Endothelial cell of umbilical vein (primary cell): ENCODE data around the gene SLC25A19. TPM values are rescaled to one million over a fixed set of nuclear protein-coding genes. Genes with fewer than 3 reads are reported as not detected.

Experiments
- BruUV-seq: library from RNA; stranded (reverse); fragments of 400-500 nt; replicated peaks from 2 replicates; lab custom pipeline; 2021; lab: Mats Ljungman, UMichigan
- CTCF ChIA-PET: fragments of 300-600, 350-600 bp; sonication (Branson Sonifier 250); formaldehyde crosslinking; loops from one replicate; lab custom pipeline; 2021; ENCODE audit warnings: antibody characterized with exemption, inconsistent platforms; lab: Charles Lee
- POLR2A ChIA-PET: fragments of 300-600, 350-600 bp; sonication (Branson Sonifier 250); formaldehyde crosslinking; loops from one replicate; lab custom pipeline; 2021; ENCODE audit warnings: antibody characterized with exemption, inconsistent platforms; lab: Charles Lee
- DNase-seq: peaks from one replicate; pipeline ENCODE4 v3.0.0-alpha.2; 2011; ENCODE audit warnings: low read depth, low spot score
- FAIRE-seq: peaks from 2 replicates; lab custom pipeline; 2011; peaks lifted over from hg19 to GRCh38; lab: Jason Lieb, UNC
- H2AFZ ChIP-seq: 2 replicates; pipeline ENCODE4 v1.6.0; 2012; ENCODE audit warnings: low read depth, low read length, control low read depth, inconsistent platforms
- H3K27ac ChIP-seq: 2 replicates; pipeline ENCODE4 v1.5.1; 2011; ENCODE audit warnings: low read depth, mild to moderate bottlenecking, control low read depth, low read length, moderate library complexity; ENCODE audit not compliant: insufficient read depth
- H3K27me3 ChIP-seq, 2 experiments: 2 replicates each; pipeline versions ENCODE4 v1.6.0 to v1.6.1; 2011; ENCODE audit warnings: low read length in 2 of 2, mixed read lengths in 1 of 2; ENCODE audit not compliant: control insufficient read depth in 2 of 2, insufficient read depth in 2 of 2
- H3K36me3 ChIP-seq, 2 experiments: 2 replicates in 1 of 2; 3 replicates in 1 of 2; pipeline ENCODE4 v1.5.1; 2011; ENCODE audit warnings: low read length in 2 of 2, mild to moderate bottlenecking in 1 of 2, moderate library complexity in 1 of 2; ENCODE audit not compliant: control insufficient read depth in 2 of 2, insufficient read depth in 2 of 2; ENCODE audit errors: extremely low read depth in 1 of 2
- H3K4me1 ChIP-seq: 3 replicates; pipeline ENCODE4 v1.5.1; 2011; ENCODE audit warnings: mild to moderate bottlenecking, low read length; ENCODE audit not compliant: control insufficient read depth, insufficient read depth; ENCODE audit errors: extremely low read depth
- H3K4me2 ChIP-seq: 2 replicates; pipeline ENCODE4 v1.6.1; 2011; ENCODE audit warnings: low read length, control low read depth, mixed read lengths; ENCODE audit not compliant: insufficient read depth
- H3K4me3 ChIP-seq, 3 experiments: fragments of 200-600 bp in 1 of 3; sonication (generic), shearing (Covaris generic) in 1 of 3; replicated peaks in 1 of 3; 2 replicates each; pipeline ENCODE4 v1.5.1; 2011 to 2016; ENCODE audit warnings: control low read depth in 3 of 3, low read length in 3 of 3, mild to moderate bottlenecking in 2 of 3, inconsistent platforms in 1 of 3, low read depth in 1 of 3, moderate library complexity in 1 of 3; ENCODE audit not compliant: insufficient read depth in 1 of 3
- H3K79me2 ChIP-seq: 2 replicates; pipeline ENCODE4 v1.6.0; 2012; ENCODE audit warnings: low read length, inconsistent platforms; ENCODE audit not compliant: control insufficient read depth, insufficient read depth
- H3K9ac ChIP-seq: replicated peaks from 2 replicates; pipeline ENCODE3; 2011; ENCODE audit warnings: low read length, control low read depth; ENCODE audit not compliant: insufficient read depth; ENCODE audit errors: extremely low read depth
- H3K9me1 ChIP-seq: replicated peaks from 3 replicates; pipeline ENCODE4 v1.6.0; 2011; ENCODE audit warnings: mild to moderate bottlenecking, low read length; ENCODE audit not compliant: control insufficient read depth, insufficient read depth; ENCODE audit errors: extremely low read depth
- H3K9me3 ChIP-seq: replicated peaks from 2 replicates; pipeline ENCODE4 v1.5.1; 2012; ENCODE audit warnings: low read length, inconsistent platforms; ENCODE audit not compliant: control insufficient read depth, insufficient read depth
- H4K20me1 ChIP-seq: replicated peaks from 2 replicates; pipeline ENCODE3; 2011; ENCODE audit warnings: mild to moderate bottlenecking, low read length; ENCODE audit not compliant: control insufficient read depth, insufficient read depth; ENCODE audit errors: extremely low read depth
- CTCF ChIP-seq, 2 donors: IDR thresholded peaks; 1 replicate in 1 of 2; 2 replicates in 1 of 2; pipeline ENCODE4 v1.5.1; 2011; ENCODE audit warnings: low read length in 2 of 2, mild to moderate bottlenecking in 2 of 2, moderate library complexity in 2 of 2, control low read depth in 1 of 2, inconsistent platforms in 1 of 2, low read depth in 1 of 2; ENCODE audit not compliant: insufficient read depth in 1 of 2; ENCODE audit errors: extremely low read depth in 1 of 2
- EZH2 ChIP-seq: IDR thresholded peaks from 2 replicates; pipeline ENCODE4 v1.6.1; 2012; ENCODE audit warnings: borderline replicate concordance, low read depth, mild to moderate bottlenecking, moderate library complexity, low read length, inconsistent platforms; ENCODE audit not compliant: severe bottlenecking
- GATA2 ChIP-seq: IDR thresholded peaks from 2 replicates; pipeline ENCODE4 v1.7.0; 2011; ENCODE audit warnings: low read depth, mild to moderate bottlenecking, moderate library complexity, mixed read lengths, low read length; ENCODE audit not compliant: insufficient read length, insufficient read depth
- MYC ChIP-seq: IDR thresholded peaks from one replicate; pipeline ENCODE4 v1.6.1; 2011; ENCODE audit warnings: mild to moderate bottlenecking, low read depth, low read length
- POLR2A ChIP-seq: IDR thresholded peaks from 2 replicates; pipeline ENCODE4 v1.6.1; 2012; ENCODE audit warnings: low read depth, mild to moderate bottlenecking, control low read depth, low read length
- POLR2AphosphoS5 ChIP-seq: IDR thresholded peaks from 2 replicates; pipeline ENCODE4 v1.6.1; 2012; ENCODE audit warnings: low read depth, mild to moderate bottlenecking, control low read depth, low read length, moderate library complexity; ENCODE audit not compliant: insufficient read depth
- dilution Hi-C: fragments of 300-500 bp; cut with MboI; formaldehyde crosslinking; loops from one replicate; pipeline ENCODE4 v1.15.0; 2019; ENCODE audit warnings: low sequenced_read_pairs; ENCODE audit not compliant: extremely low pct_ligation_motif_present
- intact Hi-C: fragments of 100-400 bp; cut with micrococcal nuclease; formaldehyde crosslinking; loops from one replicate; pipeline ENCODE4 v1.10.0; 2022
- polyA plus RNA-seq, 4 experiments: library from polyadenylated mRNA; depleted of rRNA in 3 of 4; stranded (reverse) in 3 of 4; unstranded in 1 of 4; fragments of >200 nt; gene quantifications; 2 replicates each; pipeline versions ENCODE4 v1.2.1 to v1.2.3, GENCODE V29; 2011 to 2012; ENCODE audit warnings: missing spikeins in 1 of 4
- total RNA-seq: library from RNA; stranded (reverse); gene quantifications from 2 replicates; pipeline ENCODE4 v1.2.3, GENCODE V29; 2021

The SLC25A19 gene
- total and polyA plus RNA-seq, 2 donors (not counting 3 experiments of a cell fraction or from before 2014, with no cell fraction given) = 20.6 to 20.9 TPM

- no peak overlapping the region for H3K9ac ChIP-seq
- H3K9me1 ChIP-seq = no peaks in the 10 kb centered on the region
- H3K9me3 ChIP-seq = no peaks in the 10 kb centered on the region
- H3K36me3 ChIP-seq = peaks cover 5 to 68% of the 10 kb centered on the region in 2 experiments
- DNase-seq (no peak), FAIRE-seq (no peak)
- H3K27me3 ChIP-seq = no peaks in the 10 kb centered on the region
- dilution Hi-C loops (no loop called here), intact Hi-C loops (loop anchor here (2.0 kb wide), 1 partner anchor 163 kb away; the partner anchor contains the start of gene GRB2)
- ChIA-PET POLR2A (interaction anchor here (0.5 kb wide), 1 partner anchor 169 kb away, joined by 3 read pairs; no protein-coding TSS in a partner anchor), CTCF (interaction anchor here (0.9 to 7.6 kb wide), 6 partner anchors 8 to 171 kb away, joined by 3 to 91 read pairs (median 4); partner anchors contain the start of gene MIF4GD)
- no peaks in the 10 kb centered on the region for H4K20me1 ChIP-seq
- H3K79me2 ChIP-seq = no peaks in the 10 kb centered on the region
- no TSS peak for BruUV-seq
- no peak overlapping the region for H3K27ac ChIP-seq
- H3K4me3 ChIP-seq = no peak overlapping the region
- H2AFZ ChIP-seq = no peak overlapping the region
- H3K4me2 ChIP-seq = no peak overlapping the region
- TF ChIP-seq MYC (no peak), GATA2 (no peak), POLR2AphosphoS5 (no peak), EZH2 (no peak)
- no peaks in the 10 kb centered on the region for H3K4me1 ChIP-seq
Measured at GRCh38 chr17:75241502-75241901, 47.7 kb downstream of the SLC25A19 start.

- Histone ChIP-seq H3K9me3 (no peaks in the 10 kb centered on the region), H3K4me1 (no peaks in the 10 kb centered on the region), H2AFZ (no peak overlapping the region), H3K9me1 (no peaks in the 10 kb centered on the region), H3K36me3 (peaks cover 5 to 65% of the 10 kb centered on the region in 2 experiments), H3K4me3 (no peak overlapping the region), H3K79me2 (no peaks in the 10 kb centered on the region), H3K9ac (no peak overlapping the region), H3K4me2 (no peak overlapping the region), H3K27ac (no peak overlapping the region), H3K27me3 (no peaks in the 10 kb centered on the region), H4K20me1 (no peaks in the 10 kb centered on the region)
- ChIA-PET POLR2A (interaction anchor here (1.6 kb wide), 1 partner anchor 20 kb away, joined by 5 read pairs; the partner anchor contains the start of gene GGA3), CTCF (interaction anchor here (1.0 to 7.6 kb wide), 12 partner anchors 9 to 171 kb away, joined by 3 to 91 read pairs (median 15); partner anchors contain the start of genes GGA3, MIF4GD, MRPS7 and SLC25A19)
- dilution Hi-C loops (no loop called here), intact Hi-C loops (loop anchor here (2.0 kb wide), 1 partner anchor 164 kb away; the partner anchor contains the start of gene GRB2)
- BruUV-seq = no TSS peak
- DNase-seq (no peak), FAIRE-seq (no peak)
- no peak for TF ChIP-seq POLR2A
- no peak for TF ChIP-seq CTCF (IDR thresholded peaks at IDR 0.05; ENCODE audit: extremely low read depth in 1 of 2, insufficient read depth in 1 of 2, low read depth in 1 of 2, low read length in 2 of 2)
Measured at GRCh38 chr17:75241143-75241430, 48.1 kb downstream of the SLC25A19 start.
